T-helper 2 cell (primary cell): ENCODE results near the gene ZNF280B.
"Not testable (repeated sequence)": the region's sequence is repeated elsewhere in the genome, so short reads cannot be mapped to it uniquely, and the experiment has no call there.

Experiments used
- DNase-seq, 5 experiments: peaks; one replicate each; pipeline versions ENCODE4 v3.0.0 to v3.0.0-alpha.2; 2012 to 2022

The ZNF280B gene

GRCh38 chr22:22462813-22463567 is 45.6 kb downstream of the ZNF280B start:
- DNase-seq = no peak

GRCh38 chr22:22461583-22461982 is 47.0 kb downstream of the ZNF280B start:
- no peak for DNase-seq

GRCh38 chr22:22461111-22461510 is 47.4 kb downstream of the ZNF280B start:
- no peak for DNase-seq

GRCh38 chr22:22460635-22461034 is 47.9 kb downstream of the ZNF280B start:
- no peak for DNase-seq

- DNase-seq = no peak
These were observed 48.5 kb downstream of the ZNF280B start for GRCh38 chr22:22460060-22460459.

GRCh38 chr22:22458896-22459588 is 49.5 kb downstream of the ZNF280B start:
- no peak for DNase-seq

GRCh38 chr22:22458387-22458786 is 50.2 kb downstream of the ZNF280B start:
- no peak for DNase-seq

GRCh38 chr22:22454997-22455396 is 53.5 kb downstream of the ZNF280B start:
- DNase-seq = no peak

DNA sequence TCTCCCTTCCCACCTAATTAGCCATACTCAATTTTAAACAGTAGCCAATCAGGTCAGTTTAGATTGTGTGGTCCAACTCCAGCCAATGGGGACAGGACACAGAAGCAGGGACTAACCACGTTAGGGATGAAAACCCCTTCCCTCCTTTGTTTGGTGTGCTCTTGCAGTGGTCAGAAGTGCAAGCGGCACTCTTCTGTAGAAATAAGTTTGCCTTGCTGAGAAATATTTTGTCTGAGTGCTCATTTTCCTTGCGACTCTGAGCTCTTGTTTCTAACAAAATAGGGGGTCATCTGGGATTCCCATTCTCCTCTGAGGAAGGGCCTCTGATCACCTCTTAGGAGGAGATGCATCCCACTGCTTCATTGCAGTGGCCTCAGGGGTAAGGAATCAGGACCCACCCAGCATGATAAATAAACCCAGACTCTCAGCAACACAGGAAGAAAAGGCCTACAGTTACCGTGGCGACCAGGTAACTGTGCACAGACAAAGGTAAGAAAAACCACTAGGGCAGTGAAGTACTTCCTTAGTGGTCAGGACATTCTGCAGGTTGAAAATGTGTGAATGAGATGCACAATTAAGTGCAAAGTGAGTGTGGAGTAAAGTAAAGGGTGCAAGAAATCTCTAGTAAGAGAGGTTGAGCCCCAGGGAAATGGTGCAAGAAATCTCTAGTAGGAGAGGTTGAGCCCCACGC is 55.4 kb downstream of the ZNF280B start:
- DNase-seq = no peak

DNA sequence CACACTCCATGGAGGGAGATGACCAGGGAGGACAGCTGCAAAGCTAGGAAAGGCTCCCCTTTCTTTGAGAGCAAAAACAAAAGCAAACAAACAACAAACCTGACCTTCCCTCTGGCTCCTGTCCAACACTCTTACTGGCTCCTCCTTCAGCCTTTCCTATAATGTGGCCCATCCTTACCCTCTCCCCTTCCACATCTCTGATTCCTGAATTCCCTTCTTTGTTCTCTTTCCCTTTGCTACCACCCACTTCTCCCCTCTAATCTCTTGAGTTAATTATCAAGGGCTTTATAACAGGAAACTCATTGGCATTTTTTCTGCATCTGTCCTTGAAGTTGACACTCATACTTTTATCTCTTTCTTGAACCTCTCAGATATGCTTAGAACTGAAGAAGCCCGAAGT is 56.3 kb downstream of the ZNF280B start:
- no peak for DNase-seq

- no peak for DNase-seq
These were observed 58.2 kb downstream of the ZNF280B start for GRCh38 chr22:22450343-22450839.

- DNase-seq = no peak
These were observed 58.7 kb downstream of the ZNF280B start for GRCh38 chr22:22449819-22450218.

- no peak for DNase-seq
These were observed 62.0 kb downstream of the ZNF280B start for GRCh38 chr22:22446517-22446916.

DNA sequence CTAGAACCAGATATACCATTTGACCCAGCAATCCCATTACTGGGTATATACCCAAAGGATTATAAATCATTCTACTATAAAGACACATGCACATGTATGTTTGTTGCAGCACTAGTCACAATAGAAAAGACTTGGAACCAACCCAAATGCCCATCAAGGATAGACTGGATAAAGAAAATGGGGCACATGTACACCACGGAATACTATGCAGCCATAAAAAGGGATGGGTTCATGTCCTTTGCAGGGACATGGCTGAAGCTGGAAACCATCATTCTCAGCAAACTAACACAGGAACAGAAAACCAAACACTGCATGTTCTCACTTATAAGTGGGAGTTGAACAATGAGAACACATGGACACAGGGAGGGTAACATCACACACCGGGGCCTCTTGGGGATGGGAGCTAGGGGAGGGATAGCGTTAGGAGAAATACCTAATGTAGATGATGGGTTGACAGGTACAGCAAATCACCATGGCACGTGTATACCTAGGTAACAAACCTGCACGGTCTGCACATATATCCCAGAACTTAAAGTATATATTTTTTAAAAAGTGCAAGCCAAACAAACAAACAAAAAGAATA is 64.4 kb downstream of the ZNF280B start:
- not testable (repeated sequence) for DNase-seq

DNA sequence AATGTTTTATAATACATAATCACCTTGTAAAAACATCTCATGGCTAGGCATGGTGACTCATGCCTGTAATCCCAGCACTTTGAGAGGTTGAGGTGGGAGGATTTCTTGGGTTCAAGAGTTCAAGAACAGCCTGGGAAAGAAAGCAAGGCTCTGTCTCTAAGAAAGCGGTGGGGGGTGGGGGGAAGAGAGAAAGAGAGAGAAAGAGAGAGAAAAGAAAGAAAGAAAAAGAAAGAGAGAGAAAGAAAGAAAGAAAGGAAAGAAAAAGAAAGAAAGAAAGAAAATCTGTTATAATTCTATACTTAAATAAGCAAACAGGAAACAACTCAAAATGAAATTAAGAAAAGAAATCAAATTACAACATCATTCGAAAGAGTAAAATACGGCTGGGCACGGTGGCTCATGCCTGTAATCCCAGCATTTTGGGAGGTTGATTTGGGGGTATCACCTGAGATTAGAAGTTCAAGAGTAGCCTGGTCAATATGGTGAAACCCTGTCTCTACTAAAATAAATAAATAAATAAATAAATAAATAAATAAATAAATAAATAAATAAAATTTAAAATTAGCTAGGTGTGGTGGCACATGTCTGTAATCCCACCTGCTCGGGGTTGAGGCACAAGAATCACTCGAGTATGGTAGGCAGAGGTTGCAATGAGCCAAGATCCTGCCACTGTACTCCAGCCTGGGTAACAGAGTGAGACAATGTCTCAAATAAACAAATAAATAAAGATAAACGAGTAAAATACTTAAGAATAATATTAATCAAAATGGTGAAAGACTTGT is 65.4 kb downstream of the ZNF280B start:
- DNase-seq = no peak

DNA sequence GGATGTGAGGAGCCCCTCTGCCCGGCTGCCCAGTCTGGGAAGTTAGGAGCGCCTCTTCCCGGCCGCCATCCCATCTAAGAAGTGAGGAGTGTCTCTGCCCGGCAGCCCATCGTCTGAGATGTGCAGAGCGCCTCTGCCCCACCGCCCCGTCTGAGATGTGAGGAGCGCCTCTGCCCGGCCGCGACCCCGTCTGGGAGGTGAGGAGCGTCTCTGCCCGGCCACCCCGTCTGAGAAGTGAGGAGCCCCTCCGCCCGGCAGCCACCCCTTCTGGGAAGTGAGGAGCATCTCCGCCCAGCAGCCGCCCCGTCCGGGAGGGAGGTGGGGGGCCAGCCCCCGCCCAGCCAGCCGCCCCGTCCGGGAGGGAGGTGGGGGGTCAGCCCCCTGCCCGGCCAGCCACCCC is 66.9 kb downstream of the ZNF280B start:
- not testable (repeated sequence) for DNase-seq

- no peak for DNase-seq
These were observed 68.4 kb downstream of the ZNF280B start for GRCh38 chr22:22440188-22440587.
